ENCODE measurements around the gene PLAAT4.
"Not testable (repeated sequence)": the region's sequence is repeated elsewhere in the genome, so short reads cannot be mapped to it uniquely, and the experiment has no call there.

Gene PLAAT4

DNA sequence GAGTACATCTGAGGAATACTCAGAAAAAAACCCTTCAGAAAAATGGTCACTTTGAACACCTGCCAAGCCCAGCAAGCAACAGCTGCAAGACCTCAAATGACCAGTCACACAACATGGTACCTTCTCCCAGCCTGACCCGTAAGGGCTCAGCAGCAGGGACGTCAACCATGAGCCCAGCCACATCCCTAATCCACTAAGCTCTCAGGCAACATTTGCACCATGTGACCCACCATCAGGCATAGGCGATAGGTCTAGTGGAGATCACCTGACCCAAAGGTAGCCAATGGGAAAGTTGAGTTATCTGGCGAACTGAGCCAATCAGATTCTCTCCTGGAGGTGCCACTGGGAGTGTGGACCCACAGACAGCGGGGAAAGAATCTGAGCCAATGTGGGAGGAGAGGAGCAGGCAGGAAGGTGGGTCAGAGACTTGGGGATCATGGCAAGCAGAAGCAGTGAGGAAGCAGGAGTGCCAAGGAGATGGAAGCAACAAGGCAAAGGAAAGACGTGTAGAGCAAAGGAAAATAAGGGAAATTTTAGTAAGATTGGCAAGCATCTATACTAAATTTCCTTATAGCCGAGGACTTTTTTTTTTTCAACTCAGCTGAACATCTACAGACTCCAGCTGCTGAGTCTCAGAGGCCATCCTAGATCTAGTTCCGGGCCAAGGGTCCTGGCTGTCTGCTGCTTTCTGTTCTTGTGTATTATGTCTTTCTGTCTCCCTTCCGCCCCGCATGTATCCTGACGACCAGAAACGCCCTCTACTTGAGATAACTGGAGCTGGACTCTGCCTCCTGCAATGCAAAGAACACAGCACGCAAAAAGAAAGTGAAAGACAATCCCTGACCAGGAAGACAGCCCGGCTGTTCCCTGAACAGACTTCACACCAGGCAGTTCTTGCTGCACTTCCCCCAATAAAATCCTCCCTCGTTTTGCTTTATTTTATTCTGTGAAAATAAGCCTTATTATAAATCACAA is 37.6 kb downstream of the PLAAT4 start:
- DNase-seq: peak; percentile 83

DNA sequence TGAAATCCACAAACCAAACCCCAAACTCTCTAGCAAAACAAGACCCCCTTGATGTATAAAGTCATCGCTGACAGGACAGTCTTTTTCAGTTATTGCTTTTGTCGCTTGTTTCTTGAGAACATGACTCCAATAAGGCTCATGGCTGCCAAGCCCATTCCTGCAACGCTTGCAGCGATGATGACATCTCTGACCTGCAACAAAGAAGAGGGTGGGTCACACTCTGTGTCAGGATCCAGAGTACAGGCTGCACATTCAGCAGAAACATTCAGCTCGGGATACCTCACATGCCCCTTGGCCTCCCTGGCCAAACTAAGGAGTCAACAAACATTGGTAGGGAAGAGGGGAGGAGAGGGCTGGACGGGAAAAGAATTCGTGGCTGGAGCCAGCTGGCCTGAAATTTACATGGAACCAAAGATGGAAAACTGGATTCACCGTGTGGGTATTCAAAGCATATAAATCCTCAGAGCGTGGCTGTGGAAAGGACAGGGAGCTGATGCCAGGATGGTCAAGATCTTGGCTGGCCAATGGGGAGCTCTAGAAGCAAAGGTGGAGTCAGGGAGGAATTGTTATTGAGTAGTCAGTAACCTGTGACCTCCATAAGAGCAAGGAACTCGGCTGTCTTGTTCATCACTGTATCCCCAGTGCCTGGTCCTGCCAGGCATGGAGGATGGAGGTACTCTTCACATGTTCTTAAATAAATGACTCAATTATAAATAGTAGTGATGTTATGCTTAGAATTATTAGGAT is 38.4 kb downstream of the PLAAT4 start:
- DNase-seq: no peak

DNA sequence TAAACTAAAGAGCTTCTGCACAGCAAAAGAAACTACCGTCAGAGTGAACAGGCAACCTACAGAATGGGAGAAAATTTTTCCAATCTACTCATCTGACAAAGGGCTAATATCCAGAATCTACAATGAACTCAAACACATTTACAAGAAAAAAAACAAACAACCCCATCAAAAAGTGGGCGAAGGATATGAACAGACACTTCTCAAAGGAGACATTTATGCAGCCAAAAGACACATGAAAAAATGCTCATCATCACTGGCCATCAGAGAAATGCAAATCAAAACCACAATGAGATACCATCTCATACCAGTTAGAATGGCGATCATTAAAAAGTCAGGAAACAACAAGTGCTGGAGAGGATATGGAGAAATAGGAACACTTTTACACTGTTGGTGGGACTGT is 42.3 kb downstream of the PLAAT4 start:
- not testable (repeated sequence) for DNase-seq

DNA sequence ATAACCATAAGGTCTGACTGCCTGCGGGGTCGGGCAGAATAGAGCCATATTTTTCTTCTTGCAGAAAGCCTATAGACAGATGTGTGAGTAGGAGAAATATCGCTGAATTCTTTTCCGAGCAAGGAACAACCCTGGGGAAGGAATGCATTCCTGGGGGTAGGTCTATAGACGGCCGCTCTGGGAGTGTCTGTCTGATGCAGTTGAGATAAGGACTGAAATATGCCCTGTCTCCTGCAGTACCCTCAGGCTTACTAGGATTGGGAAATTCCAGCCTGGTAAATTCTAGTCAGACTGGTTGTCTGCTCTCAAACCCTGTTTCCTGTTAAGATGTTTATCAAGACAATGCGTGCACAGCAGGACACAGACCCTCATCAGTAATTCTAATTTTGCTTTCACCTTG is 44.6 kb downstream of the PLAAT4 start:
- DNase-seq: not testable (repeated sequence)

- no peak for DNase-seq
Measured at GRCh38 chr11:63583357-63583677, 46.7 kb downstream of the PLAAT4 start.

DNA sequence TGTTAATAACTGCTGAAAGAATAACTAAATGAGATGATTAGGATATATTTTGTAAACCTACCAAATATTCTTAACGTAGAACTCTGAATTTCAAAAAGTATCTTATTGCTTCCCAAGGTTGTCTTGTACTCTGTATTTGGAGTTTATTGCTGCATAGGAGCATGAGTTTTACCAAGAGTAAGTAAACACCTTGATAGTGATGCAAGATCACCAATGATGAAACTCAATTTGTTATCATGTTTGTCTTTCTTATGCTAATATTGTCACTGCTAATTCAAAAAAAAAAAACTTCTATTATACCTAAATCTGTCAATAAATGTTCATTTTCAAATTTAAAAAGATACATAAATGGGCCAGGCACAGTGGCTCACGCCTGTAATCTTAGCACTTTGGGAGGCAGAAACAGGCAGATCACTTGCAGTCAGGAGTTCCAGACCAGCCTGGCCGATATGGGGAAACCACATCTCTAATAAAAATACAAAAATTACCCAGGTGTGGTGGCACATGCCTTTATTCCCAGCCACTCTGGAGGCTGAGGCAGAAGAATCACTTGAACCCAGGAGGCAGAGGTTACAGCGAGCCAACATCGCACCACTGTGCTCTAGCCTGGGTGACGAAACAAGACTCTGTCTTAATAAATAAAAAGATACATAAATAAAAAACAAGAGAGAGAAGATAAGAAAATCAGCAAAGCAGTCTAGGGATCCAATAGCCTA is 50.0 kb downstream of the PLAAT4 start:
- DNase-seq: no peak

DNA sequence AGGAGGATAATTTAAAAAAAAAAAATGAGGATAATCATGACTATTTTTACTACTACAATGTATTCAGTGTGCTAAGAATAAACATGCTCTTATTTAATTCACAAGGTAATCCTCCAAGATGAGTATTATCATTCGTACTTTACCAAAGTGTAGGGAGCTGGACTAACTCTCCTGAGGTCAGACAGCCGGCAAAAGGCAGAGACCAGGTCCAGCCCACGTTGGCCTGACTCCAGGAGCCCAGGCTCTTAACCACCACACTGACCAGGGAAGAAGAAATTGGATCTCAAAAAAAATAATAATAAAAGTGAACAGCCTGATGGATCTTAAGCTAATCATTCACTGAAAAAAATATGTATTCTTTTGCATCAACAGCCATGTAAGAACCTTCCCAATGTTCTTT is 52.4 kb downstream of the PLAAT4 start:
- no peak for DNase-seq

GRCh38 chr11:63590024-63590788 is 53.6 kb downstream of the PLAAT4 start:
- DNase-seq: no peak

DNA sequence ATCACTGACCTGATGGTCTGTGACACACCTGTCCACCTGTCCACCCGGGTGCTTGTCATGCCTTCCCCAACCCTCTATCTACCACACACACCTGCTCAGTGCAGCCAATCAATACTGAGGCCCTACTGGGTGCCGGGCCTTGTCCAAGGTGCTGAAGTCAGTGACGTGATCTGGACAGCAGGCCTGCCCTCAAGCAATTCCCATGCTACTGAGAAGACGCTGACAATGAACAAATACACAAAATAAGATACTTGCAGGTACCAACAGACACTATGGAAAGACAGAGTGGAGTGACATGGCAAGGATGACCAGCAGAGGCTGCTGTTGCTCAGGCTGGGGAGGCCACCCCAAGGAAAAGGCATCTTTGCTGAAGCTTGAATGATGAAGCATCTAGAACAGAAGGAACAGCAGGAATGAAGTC is 56.4 kb downstream of the PLAAT4 start:
- DNase-seq: no peak

- no peak for DNase-seq
Measured at GRCh38 chr11:63595296-63595695, 58.7 kb downstream of the PLAAT4 start.
